Body of pancreas (tissue), 4 donors: Measurements from ENCODE around the gene FTSJ1.

Source experiments
- POLR2A ChIP-seq, 3 donors: fragments of 450-650 bp; IDR thresholded peaks; one replicate each; pipeline ENCODE4 v1.6.1; 2016; ENCODE audit warnings: antibody characterized with exemption in 3 of 3, mild to moderate bottlenecking in 2 of 3
- TF ChIP-seq, protein P1 (sequence below), 7 experiments: fragments of 450-650 bp in 4 of 7; fragments of 200-600 bp in 3 of 7; sonication (generic) in 3 of 7; IDR thresholded peaks; one replicate each; pipeline ENCODE4 v1.5.1; 2016 to 2019; ENCODE audit warnings: antibody characterized with exemption in 7 of 7

DNA sequence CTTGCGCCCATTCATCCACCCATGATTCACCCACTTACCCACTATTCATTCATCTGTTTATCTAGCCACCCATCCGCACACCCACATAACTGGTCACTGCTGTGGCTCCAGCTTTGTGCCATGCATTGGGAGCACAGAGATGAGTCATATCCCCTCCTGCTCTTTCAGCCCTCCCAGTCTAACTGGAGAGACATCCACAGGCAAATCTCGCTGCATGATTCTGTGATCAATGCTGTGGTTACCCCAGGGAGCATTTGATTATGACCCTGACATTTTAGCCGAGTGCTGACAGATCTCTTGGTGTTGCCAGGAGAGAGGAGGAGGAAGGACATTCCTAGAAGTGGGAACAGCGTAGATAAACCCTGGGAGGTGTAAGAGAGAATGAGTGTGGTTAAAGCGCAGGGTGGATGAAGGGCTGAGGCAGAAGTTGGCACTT lies 22.4 kb downstream of the FTSJ1 start:
- TF ChIP-seq, protein P1, sequence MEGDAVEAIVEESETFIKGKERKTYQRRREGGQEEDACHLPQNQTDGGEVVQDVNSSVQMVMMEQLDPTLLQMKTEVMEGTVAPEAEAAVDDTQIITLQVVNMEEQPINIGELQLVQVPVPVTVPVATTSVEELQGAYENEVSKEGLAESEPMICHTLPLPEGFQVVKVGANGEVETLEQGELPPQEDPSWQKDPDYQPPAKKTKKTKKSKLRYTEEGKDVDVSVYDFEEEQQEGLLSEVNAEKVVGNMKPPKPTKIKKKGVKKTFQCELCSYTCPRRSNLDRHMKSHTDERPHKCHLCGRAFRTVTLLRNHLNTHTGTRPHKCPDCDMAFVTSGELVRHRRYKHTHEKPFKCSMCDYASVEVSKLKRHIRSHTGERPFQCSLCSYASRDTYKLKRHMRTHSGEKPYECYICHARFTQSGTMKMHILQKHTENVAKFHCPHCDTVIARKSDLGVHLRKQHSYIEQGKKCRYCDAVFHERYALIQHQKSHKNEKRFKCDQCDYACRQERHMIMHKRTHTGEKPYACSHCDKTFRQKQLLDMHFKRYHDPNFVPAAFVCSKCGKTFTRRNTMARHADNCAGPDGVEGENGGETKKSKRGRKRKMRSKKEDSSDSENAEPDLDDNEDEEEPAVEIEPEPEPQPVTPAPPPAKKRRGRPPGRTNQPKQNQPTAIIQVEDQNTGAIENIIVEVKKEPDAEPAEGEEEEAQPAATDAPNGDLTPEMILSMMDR (IDR thresholded peaks at IDR 0.05), result no peak
- no peak for TF ChIP-seq POLR2A (IDR thresholded peaks at IDR 0.05)
